Inferior parietal cortex (tissue), 1 donor: ENCODE data around the gene PCGF3.
A peak's percentile ranks its signal among the peaks of the same experiment; 100 is the strongest.
"Not testable (repeated sequence)": the region's sequence is repeated elsewhere in the genome, so short reads cannot be mapped to it uniquely, and the experiment has no call there.

Source experiments
- DNase-seq: peaks from one replicate; pipeline ENCODE4 v3.0.0-alpha.2; 2016; ENCODE audit errors: extremely low spot score

The PCGF3 gene

GRCh38 chr4:795726-796119 is 90.1 kb downstream of the PCGF3 start:
- DNase-seq: no peak

GRCh38 chr4:796206-796605 is 90.6 kb downstream of the PCGF3 start:
- DNase-seq: no peak

DNA sequence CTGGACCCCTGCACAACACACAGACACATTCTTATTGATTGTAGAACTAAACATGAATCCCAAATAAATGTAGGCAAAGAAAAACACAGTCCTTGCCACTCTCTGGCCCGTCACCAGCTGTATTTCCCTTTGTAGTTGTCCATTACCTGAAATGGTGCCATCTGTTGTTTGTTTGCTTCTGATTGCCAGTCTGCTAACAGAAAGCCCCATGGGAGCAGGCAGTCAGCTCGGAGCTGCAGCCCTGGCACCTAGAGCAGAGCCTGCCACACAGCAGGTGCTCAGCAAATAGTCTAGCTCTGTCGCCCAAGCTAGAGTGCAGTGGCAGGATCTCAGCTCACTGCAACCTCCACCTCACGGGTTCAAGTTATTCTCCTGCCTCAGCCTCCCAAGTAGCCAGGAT is 91.4 kb downstream of the PCGF3 start:
- DNase-seq: no peak

DNA sequence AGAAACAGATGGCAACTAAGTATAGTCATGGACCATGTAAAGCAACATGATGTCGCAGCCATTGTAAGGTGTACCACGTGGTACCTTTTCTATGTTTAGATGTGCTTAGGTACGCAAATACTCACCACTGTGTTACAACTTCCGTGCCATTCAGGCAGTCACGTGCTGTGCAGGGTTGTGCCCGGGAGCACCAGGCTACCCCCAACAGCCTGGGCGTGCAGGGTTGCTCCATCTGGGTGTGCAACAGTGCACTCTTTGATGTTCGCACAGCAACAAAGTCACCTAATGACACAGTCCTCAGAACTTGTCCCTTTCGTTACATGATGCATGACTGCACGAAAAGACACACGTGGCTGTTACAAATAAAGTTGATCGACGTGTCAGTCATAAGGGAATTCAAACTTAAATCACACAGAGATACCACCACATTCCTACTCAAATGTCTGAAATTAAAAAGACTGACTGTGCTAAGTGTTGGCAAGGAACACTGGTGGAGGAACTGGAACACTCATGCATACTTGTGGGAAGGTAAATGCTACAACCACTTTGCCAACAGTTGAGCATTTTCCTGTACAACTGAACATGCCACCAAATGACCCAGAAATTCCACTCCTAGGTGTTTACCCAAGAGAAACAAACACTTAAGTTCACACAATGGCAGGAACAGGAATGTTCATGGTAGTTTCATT is 95.9 kb downstream of the PCGF3 start:
- DNase-seq: no peak

DNA sequence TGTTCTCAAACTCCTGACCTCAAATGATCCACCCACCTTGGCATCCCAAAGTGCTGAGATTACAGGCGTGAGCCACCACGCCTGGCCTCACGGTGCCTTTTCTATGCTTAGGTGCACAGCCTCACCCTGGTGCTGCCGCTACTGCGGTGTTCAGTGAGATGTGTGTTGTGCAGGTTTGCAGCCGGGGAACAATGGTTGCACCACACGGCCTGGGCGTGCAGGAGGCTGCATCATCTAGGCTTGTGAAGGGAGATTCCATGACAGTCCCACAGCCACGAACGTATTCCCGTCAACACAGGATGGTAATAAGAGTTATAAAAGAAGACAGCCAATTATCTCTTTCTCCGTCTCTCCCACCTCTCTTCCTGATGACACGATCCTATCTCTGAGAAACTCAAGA is 98.3 kb downstream of the PCGF3 start:
- DNase-seq: no peak

- DNase-seq: no peak
These were observed 99.2 kb downstream of the PCGF3 start for GRCh38 chr4:804804-805203.

DNA sequence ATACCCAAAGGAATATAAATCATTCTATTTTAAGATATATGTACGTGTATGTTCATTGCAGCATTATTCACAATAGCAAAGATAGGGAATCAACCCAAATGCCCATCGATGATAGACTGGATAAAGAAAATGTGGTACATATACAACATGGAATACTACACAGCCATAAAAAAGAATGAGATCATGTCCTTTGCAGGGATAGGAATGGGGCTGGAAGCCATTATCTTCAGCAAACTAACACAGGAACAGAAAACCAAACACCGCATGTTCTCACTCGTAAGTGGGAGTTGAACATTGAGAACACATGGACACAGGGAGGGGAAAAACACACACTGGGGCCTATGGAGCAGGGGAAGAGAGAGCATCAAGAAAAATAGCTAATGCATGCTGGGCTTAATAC is 101.3 kb downstream of the PCGF3 start:
- not testable (repeated sequence) for DNase-seq

- DNase-seq: no peak
These were observed 102.2 kb downstream of the PCGF3 start for GRCh38 chr4:807792-808191.

DNA sequence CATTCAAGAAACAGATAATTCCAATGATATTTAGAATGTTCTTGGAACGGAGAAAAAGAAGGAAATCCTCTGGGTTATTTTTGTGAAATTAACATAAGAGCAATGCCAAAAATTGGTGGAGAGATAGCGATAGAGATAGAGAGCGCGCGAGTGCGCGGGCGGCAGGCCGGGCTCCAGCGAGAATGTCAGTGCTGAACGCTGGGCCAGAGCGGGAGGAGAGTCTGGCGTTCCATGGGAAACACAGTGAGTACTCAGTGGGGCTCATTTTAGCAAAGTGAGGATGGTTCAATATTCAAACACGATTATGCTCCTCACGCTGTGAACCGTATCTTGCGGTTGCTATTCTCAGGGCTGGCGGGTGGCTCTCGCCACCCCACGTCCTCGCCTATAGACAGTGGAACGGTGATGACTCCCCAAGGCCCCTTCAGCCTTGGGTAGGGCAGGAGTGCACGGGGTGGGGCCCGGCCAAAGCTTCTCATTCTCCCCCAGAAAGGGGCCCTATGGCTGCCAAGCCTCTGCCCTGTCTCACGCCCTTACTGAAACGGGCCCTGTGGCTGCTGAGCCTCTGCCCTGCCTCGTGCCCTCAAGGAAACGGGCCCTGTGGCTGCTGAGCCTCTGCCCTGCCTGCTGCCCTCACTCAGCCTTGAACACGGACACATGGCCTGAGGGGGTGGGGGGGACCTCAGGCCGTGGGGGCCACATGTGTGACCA is 103.4 kb downstream of the PCGF3 start:
- DNase-seq: peak; percentile 53

DNA sequence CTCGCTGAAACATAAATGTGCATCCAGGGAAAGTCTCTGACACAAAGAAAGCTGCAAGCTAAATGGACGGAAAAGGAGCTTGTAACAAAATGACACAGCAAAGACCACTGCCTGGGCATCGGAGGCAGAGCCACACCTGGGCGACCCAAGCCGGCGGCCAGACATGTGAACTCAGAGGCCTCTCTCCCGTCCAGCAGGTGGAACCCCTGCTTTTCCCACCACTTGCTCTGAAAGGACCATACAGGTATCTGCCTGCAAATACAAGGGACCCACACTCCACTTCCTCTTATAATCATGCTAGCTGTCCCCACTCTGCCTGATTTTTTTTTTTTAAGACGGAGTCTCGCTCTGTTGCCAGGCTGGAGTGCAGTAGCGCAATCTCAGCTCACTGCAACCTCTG is 108.3 kb downstream of the PCGF3 start:
- DNase-seq: no peak

DNA sequence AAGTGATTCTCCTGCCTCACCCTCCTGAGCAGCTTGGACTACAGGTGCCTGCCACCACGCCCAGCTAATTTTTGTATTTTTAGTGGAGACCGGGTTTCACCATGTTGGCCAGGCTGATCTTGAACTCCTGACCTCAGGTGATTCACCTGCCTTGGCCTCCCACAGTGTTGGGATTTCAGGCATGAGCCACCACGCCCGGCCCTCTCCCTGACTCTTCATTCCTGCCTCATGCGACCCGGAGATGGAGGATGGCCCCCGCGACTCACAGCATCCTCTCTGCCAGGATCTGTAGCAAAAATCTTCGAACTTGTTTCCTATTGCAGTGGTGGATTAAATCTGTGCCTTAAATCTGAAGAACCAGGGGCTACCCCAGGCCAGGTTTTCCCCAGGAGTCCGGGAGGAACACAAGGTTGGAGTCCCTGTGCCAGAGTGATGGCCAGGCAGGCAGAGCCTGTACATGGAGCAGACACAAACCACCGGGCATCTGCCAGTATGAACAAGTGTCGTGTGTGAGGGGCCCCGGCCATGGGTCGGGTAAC is 108.7 kb downstream of the PCGF3 start:
- DNase-seq: no peak

DNA sequence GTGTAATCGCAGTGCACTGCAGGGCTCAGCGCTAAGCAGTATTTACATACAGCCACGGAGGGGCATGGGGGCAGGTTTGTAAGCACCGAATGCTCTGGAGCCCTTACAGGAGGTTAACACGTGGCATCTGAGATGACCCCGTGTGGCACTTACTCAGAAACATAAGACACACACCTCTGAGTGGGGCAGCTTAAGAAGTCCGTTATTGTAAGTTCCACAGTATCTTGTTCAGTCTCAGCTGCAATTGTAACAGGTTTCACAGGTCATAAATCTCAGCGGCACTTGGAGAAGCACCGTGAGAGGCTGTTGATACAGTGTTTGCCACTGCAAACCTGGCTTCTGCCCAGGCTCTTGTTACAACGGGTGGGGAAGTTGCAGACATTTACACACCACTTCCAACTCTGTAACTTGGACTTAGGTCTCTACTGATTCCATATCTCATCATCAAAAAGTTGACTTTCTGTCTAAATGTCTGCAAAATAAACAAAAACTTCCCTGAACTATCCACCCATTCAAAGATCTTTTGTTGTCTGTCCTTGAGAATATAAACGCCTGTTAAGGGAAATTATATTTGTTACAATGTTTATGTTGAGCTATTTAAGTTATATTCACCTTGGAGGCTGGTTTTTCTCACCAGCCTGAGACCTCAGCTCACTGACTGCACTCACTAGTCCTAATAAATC is 110.0 kb downstream of the PCGF3 start:
- DNase-seq: no peak

DNA sequence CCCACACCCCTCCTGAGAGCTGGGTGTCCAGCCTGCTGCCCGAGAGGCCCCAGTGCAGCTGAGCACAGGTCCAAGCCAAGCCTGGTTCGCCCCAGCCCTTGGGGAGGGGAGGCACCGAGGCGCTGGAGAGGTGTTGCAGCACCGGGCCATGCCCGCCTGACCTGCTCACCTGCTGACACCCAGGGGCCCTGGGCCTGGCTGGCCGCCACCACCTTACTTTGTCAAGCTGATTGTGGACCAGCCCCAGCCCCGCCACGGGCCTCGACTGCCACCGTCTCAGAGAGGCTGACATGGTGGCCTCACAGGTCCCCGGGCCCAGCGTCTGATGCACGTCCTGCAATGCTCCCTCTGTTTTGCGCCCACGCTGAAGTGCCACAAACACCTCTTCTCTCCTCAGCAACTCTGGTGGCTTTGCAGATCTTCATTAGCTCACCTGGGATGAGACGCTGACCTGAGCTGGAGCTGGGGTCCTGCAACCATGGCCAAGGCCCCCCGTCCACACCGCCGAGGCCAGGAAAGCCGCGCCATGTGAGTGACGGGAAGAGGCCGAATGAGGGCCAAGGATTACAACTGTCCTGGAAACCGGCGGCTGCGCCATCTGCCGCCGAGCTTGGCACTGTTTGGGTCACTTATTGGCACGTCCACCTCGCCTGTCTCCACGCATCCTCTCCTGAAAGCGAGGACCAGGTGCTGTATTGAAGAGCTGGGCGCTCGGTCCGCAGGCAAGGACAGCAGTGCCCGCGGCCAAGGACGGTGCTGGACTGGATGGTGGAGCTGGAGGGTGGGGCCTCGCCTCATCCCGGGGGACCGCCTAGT is 112.7 kb downstream of the PCGF3 start:
- no peak for DNase-seq

- DNase-seq: no peak
These were observed 114.0 kb downstream of the PCGF3 start for GRCh38 chr4:819401-820229.
